ENCODE measurements around the gene CCL3.

Gene CCL3

GRCh38 chr17:36055921-36056520 lies 33.9 kb downstream of the CCL3 start:
- Histone ChIP-seq H3K36me3 (ENCODE audit: control insufficient read depth in 2 of 2, insufficient read depth in 1 of 2, low read length in 2 of 2) (no peaks in the 10 kb centered on the region), H3K27ac (ENCODE audit: extremely low read depth, low read depth, low read length) (no peak overlapping the region), H3K4me3 (ENCODE audit: low read depth, low read length) (no peak overlapping the region), H3K4me1 (ENCODE audit: control insufficient read depth, insufficient read depth, low read length) (no peaks in the 10 kb centered on the region), H3K9me3 (ENCODE audit: control insufficient read depth, insufficient read depth, low read depth, low read length) (no peaks in the 10 kb centered on the region; the same call in 1 of the 2 replicates)
- TF ChIP-seq ZNF549 (tag by site-specific recombination; IDR thresholded peaks at IDR 0.05) (no peak), MYNN (tag by site-specific recombination; IDR thresholded peaks at IDR 0.05; ENCODE audit: borderline replicate concordance) (no peak), ZEB2 (tag by site-specific recombination; IDR thresholded peaks at IDR 0.05) (no peak), ZNF426 (tag by site-specific recombination; IDR thresholded peaks at IDR 0.05) (no peak), BCL11B (tag by site-specific recombination; IDR thresholded peaks at IDR 0.05; ENCODE audit: low read depth) (no peak), ZNF830 (tag by site-specific recombination; IDR thresholded peaks at IDR 0.05; ENCODE audit: low read depth) (no peak), ZNF560 (tag by site-specific recombination; IDR thresholded peaks at IDR 0.05; ENCODE audit: borderline replicate concordance) (no peak), ZNF513 (tag by site-specific recombination; IDR thresholded peaks at IDR 0.05) (no peak), KLF7 (tag by site-specific recombination; IDR thresholded peaks at IDR 0.05; ENCODE audit: borderline replicate concordance) (no peak), ZBTB8A (tag by site-specific recombination; IDR thresholded peaks at IDR 0.05) (no peak), ZFHX2 (tag by site-specific recombination; conservative IDR thresholded peaks at IDR 0.05) (no peak), ZNF555 (tag by site-specific recombination; conservative IDR thresholded peaks at IDR 0.05) (no peak)
- TF ChIP-seq, protein P1, sequence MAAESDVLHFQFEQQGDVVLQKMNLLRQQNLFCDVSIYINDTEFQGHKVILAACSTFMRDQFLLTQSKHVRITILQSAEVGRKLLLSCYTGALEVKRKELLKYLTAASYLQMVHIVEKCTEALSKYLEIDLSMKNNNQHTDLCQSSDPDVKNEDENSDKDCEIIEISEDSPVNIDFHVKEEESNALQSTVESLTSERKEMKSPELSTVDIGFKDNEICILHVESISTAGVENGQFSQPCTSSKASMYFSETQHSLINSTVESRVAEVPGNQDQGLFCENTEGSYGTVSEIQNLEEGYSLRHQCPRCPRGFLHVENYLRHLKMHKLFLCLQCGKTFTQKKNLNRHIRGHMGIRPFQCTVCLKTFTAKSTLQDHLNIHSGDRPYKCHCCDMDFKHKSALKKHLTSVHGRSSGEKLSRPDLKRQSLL (tag by site-specific recombination; IDR thresholded peaks at IDR 0.05) = no peak
- ChIA-PET POLR2A (no interaction called here), CTCF (interaction anchor here (0.5 to 6.1 kb wide), 5 partner anchors 16 to 573 kb away, joined by 3 to 42 read pairs (median 3); no protein-coding TSS in a partner anchor)

- POLR2A ChIA-PET = no interaction called here
- TF ChIP-seq, protein P2, sequence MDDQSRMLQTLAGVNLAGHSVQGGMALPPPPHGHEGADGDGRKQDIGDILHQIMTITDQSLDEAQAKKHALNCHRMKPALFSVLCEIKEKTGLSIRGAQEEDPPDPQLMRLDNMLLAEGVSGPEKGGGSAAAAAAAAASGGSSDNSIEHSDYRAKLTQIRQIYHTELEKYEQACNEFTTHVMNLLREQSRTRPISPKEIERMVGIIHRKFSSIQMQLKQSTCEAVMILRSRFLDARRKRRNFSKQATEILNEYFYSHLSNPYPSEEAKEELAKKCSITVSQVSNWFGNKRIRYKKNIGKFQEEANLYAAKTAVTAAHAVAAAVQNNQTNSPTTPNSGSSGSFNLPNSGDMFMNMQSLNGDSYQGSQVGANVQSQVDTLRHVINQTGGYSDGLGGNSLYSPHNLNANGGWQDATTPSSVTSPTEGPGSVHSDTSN (CRISPR knock-in tag; IDR thresholded peaks at IDR 0.05) = no peak
- TF ChIP-seq ZNF292 (tag by site-specific recombination; IDR thresholded peaks at IDR 0.05; ENCODE audit: borderline replicate concordance, low read depth) (no peak), ZNF521 (tag by site-specific recombination; IDR thresholded peaks at IDR 0.05) (no peak), ZNF596 (tag by site-specific recombination; IDR thresholded peaks at IDR 0.05) (no peak), ZBTB7A (tag by site-specific recombination; IDR thresholded peaks at IDR 0.05; ENCODE audit: low read depth) (no peak), ZNF777 (tag by site-specific recombination; IDR thresholded peaks at IDR 0.05; ENCODE audit: borderline replicate concordance) (no peak), ZNF624 (tag by site-specific recombination; IDR thresholded peaks at IDR 0.05) (no peak), ZNF16 (tag by site-specific recombination; IDR thresholded peaks at IDR 0.05; ENCODE audit: low read depth) (no peak), ZNF707 (tag by site-specific recombination; IDR thresholded peaks at IDR 0.05) (no peak), HOXA7 (CRISPR knock-in tag; IDR thresholded peaks at IDR 0.05; ENCODE audit: borderline replicate concordance) (no peak), ZNF37A (tag by site-specific recombination; IDR thresholded peaks at IDR 0.05) (no peak), ZNF692 (tag by site-specific recombination; IDR thresholded peaks at IDR 0.05) (no peak), ZNF423 (tag by site-specific recombination; IDR thresholded peaks at IDR 0.05) (no peak)
- TF ChIP-seq, protein P3, sequence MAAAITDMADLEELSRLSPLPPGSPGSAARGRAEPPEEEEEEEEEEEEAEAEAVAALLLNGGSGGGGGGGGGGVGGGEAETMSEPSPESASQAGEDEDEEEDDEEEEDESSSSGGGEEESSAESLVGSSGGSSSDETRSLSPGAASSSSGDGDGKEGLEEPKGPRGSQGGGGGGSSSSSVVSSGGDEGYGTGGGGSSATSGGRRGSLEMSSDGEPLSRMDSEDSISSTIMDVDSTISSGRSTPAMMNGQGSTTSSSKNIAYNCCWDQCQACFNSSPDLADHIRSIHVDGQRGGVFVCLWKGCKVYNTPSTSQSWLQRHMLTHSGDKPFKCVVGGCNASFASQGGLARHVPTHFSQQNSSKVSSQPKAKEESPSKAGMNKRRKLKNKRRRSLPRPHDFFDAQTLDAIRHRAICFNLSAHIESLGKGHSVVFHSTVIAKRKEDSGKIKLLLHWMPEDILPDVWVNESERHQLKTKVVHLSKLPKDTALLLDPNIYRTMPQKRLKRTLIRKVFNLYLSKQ (tag by site-specific recombination; IDR thresholded peaks at IDR 0.05; ENCODE audit: borderline replicate concordance) = no peak
Observed at GRCh38 chr17:36055171-36055570, 34.8 kb downstream of the CCL3 start.

More at GRCh38 chr17:36055171-36055570, 34.8 kb downstream of the CCL3 start:
- H3K27ac ChIP-seq (ENCODE audit: extremely low read depth, low read depth, low read length) = no peak overlapping the region
- H3K4me3 ChIP-seq (ENCODE audit: low read depth, low read length) = no peak overlapping the region
- H3K4me1 ChIP-seq (ENCODE audit: control insufficient read depth, insufficient read depth, low read length) = no peaks in the 10 kb centered on the region
- CTCF ChIA-PET = interaction anchor here (6.1 kb wide), 1 partner anchor 17 kb away, joined by 42 read pairs; no protein-coding TSS in a partner anchor
- H3K36me3 ChIP-seq (ENCODE audit: control insufficient read depth in 2 of 2, insufficient read depth in 1 of 2, low read length in 2 of 2) = no peaks in the 10 kb centered on the region
- H3K9me3 ChIP-seq (ENCODE audit: control insufficient read depth, insufficient read depth, low read depth, low read length) = no peaks in the 10 kb centered on the region; the same call in none of the 2 replicates

All from HEK293 (cell line).